GM12892 (cell line): Measurements from ENCODE around the gene MGMT.

ENCODE experiments used
- POLR2A ChIP-seq: IDR thresholded peaks from 2 replicates; pipeline ENCODE4 v1.6.1; 2011; ENCODE audit warnings: low read depth, low read length, control low read depth
- POLR2AphosphoS5 ChIP-seq: IDR thresholded peaks from 2 replicates; pipeline ENCODE4 v1.6.1; 2011; ENCODE audit warnings: low read depth, low read length, control low read depth
- TAF1 ChIP-seq: IDR thresholded peaks from 2 replicates; pipeline ENCODE4 v1.6.1; 2011; ENCODE audit warnings: low read depth, mild to moderate bottlenecking, control low read depth, low read length, borderline replicate concordance

DNA sequence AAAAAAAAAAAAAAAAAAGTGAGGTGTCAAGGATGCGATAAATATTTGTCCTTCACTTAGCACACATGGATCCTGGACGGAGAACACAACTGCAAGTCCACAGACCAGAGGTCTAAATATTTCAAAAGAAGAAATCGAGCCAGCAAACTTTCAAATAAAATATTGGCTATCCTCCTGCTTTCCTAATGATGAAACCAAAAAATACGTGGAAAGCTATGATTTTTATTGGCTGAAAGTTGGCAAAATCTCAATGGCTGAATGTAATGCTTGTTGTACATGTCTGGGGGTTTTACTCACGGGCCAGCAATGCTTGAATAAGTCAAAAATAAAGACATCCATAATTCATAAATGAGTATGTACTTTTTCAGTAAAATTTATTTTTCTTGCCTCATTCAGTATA, 19.0 kb upstream of the MGMT start:
- TF ChIP-seq POLR2AphosphoS5 = no peak
- TF ChIP-seq POLR2A = no peak
- no peak for TF ChIP-seq TAF1
